Bronchial epithelial cell (primary cell): ENCODE results near the gene ACSL6. TPM values are rescaled to one million over a fixed set of nuclear protein-coding genes. Genes with fewer than 3 reads are reported as not detected.

ENCODE experiments used
- DNase-seq: peaks from one replicate; pipeline ENCODE4 v3.0.0-alpha.2; 2010; ENCODE audit warnings: low read depth
- FAIRE-seq: peaks from 2 replicates; lab custom pipeline; 2011; peaks lifted over from hg19 to GRCh38; lab: Jason Lieb, UNC
- H3K27me3 ChIP-seq: 2 replicates; pipeline ENCODE4 v1.5.1; 2011; ENCODE audit warnings: low read length; ENCODE audit not compliant: control insufficient read depth, insufficient read depth
- H3K36me3 ChIP-seq: 2 replicates; pipeline ENCODE4 v1.5.1; 2011; ENCODE audit warnings: low read length; ENCODE audit not compliant: control insufficient read depth, insufficient read depth
- H3K4me3 ChIP-seq: 2 replicates; pipeline ENCODE4 v1.5.1; 2011; ENCODE audit warnings: mild to moderate bottlenecking, low read depth, low read length, control low read depth
- total RNA-seq: library from RNA; depleted of rRNA; stranded (reverse); fragments of >200 nt; gene quantifications from 2 replicates; pipeline ENCODE4 v1.2.1, GENCODE V29; 2014
- TF ChIP-seq, protein P1 (sequence below): IDR thresholded peaks from 2 replicates; pipeline ENCODE4 v1.5.1; 2011; ENCODE audit warnings: mild to moderate bottlenecking, moderate library complexity, low read length, control low read depth, inconsistent platforms; ENCODE audit not compliant: insufficient read depth, severe bottlenecking

The ACSL6 gene, protein sequence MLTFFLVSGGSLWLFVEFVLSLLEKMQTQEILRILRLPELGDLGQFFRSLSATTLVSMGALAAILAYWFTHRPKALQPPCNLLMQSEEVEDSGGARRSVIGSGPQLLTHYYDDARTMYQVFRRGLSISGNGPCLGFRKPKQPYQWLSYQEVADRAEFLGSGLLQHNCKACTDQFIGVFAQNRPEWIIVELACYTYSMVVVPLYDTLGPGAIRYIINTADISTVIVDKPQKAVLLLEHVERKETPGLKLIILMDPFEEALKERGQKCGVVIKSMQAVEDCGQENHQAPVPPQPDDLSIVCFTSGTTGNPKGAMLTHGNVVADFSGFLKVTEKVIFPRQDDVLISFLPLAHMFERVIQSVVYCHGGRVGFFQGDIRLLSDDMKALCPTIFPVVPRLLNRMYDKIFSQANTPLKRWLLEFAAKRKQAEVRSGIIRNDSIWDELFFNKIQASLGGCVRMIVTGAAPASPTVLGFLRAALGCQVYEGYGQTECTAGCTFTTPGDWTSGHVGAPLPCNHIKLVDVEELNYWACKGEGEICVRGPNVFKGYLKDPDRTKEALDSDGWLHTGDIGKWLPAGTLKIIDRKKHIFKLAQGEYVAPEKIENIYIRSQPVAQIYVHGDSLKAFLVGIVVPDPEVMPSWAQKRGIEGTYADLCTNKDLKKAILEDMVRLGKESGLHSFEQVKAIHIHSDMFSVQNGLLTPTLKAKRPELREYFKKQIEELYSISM
- 0.13 and 0.26 TPM in 2 replicates for total RNA-seq

DNA sequence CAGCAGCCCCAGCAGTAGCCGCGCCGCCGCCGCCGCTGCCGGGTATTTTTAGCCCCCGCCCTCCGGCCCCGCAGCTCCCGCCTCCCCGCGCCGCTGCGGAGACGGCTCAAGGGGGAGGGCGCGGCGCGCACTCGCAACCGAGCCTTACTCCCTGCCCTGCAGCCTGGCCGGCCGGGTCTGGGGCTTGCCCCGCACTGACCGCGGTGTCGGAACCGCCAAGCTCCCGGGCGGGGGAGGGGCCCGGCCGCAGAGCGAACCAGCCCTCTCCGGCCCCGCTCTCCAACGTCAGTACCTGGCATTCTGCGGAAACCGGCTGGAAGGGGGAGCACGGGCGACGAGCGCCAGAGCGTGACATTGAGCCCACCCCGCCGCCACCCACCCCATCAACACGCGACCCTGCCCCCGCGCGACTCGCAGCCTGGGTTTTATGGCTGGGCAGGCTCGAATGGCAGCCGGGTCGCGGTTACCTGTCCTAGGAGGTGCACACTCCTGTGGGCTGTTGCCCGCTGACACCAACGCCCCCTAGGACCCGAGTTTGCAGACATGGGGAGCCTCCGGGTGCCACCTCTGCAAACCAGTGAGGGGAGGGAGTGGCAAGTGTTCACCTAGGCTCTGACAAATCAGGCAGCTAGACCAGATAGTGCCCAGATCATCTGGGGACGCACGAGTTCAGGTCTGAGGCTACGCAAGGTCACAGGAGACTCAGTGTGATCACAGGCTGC lies at the start of gene ACSL6:
Gene ACSL6, minus strand, starts transcription at position 37 of the 722 bp plus-strand sequence. CDS start 105 bp downstream, outside the sequence.
- H3K27me3 ChIP-seq: peaks cover 14% of the 10 kb centered on the region
- FAIRE-seq (no peak), DNase-seq (no peak)
- no peaks in the 10 kb centered on the region for H3K36me3 ChIP-seq
- H3K4me3 ChIP-seq: peak within 1 kb of the TSS; percentile 40
- TF ChIP-seq, protein P1, sequence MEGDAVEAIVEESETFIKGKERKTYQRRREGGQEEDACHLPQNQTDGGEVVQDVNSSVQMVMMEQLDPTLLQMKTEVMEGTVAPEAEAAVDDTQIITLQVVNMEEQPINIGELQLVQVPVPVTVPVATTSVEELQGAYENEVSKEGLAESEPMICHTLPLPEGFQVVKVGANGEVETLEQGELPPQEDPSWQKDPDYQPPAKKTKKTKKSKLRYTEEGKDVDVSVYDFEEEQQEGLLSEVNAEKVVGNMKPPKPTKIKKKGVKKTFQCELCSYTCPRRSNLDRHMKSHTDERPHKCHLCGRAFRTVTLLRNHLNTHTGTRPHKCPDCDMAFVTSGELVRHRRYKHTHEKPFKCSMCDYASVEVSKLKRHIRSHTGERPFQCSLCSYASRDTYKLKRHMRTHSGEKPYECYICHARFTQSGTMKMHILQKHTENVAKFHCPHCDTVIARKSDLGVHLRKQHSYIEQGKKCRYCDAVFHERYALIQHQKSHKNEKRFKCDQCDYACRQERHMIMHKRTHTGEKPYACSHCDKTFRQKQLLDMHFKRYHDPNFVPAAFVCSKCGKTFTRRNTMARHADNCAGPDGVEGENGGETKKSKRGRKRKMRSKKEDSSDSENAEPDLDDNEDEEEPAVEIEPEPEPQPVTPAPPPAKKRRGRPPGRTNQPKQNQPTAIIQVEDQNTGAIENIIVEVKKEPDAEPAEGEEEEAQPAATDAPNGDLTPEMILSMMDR: no peak

DNA sequence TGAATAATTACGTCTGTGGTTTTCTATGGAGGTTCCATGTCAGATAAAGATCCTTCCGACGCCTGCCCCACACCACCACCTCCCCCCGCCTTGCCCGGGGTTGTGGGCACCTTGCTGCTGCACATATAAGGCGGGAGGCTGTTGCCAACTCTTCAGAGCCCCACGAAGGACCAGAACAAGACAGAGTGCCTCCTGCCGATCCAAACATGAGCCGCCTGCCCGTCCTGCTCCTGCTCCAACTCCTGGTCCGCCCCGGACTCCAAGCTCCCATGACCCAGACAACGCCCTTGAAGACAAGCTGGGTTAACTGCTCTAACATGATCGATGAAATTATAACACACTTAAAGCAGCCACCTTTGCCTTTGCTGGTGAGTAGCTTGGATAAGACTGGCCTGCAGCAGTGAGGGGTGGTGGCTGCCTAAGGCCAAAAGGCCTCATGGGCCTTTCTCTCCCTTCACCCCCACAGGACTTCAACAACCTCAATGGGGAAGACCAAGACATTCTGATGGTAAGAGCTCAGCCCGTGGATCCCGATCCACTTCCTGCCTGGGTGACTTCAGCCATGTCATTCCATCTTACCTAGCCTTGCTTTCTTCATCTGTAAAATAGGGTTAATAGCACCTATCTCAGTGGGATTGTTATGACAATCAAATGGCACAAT lies 49.2 kb upstream of the ACSL6 start, which contains the start of gene IL3:
Gene IL3, plus strand, starts transcription at position 155 of the 661 bp plus-strand sequence. Its CDS starts 52 bp downstream, at position 207.
- Histone ChIP-seq H3K27me3 (no peaks in the 10 kb centered on the region), H3K36me3 (no peaks in the 10 kb centered on the region), H3K4me3 (no peak within 1 kb of the TSS)
- TF ChIP-seq, protein P1: no peak
- no peak for DNase-seq
- no peak for FAIRE-seq

DNA sequence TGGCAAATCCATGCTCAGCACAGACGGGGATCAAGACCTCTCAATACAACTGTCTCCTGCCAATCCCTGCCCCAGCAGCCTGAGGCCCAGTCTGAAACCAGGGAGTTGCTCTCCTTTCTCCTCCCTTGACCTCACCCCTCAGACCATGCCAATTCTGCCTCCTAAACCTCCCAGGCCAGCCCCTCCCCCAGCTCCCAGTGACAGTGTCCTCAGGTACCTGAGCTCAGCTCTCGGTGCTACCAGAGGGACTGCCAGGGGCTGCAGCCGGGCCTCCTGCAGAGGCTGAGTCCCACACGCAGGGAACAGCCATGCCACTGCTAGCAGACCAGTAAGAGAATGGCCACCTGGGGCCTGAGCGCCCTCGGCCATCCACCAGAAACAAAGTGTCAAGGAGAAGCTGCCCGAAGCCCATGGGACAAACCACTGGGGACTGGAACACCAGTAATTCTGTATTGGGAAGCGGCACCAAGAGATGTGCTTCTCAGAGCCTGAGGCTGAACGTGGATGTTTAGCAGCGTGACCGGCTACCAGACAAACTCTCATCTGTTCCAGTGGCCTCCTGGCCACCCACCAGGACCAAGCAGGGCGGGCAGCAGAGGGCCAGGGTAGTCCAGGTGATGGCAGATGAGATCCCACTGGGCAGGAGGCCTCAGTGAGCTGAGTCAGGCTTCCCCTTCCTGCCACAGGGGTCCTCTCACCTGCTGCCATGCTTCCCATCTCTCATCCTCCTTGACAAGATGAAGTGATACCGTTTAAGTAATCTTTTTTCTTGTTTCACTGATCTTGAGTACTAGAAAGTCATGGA lies 48.4 kb upstream of the ACSL6 start:
- Histone ChIP-seq H3K4me3 (no peak overlapping the region), H3K27me3 (no peaks in the 10 kb centered on the region), H3K36me3 (no peaks in the 10 kb centered on the region)
- TF ChIP-seq, protein P1: no peak
- FAIRE-seq (no peak), DNase-seq (no peak)

DNA sequence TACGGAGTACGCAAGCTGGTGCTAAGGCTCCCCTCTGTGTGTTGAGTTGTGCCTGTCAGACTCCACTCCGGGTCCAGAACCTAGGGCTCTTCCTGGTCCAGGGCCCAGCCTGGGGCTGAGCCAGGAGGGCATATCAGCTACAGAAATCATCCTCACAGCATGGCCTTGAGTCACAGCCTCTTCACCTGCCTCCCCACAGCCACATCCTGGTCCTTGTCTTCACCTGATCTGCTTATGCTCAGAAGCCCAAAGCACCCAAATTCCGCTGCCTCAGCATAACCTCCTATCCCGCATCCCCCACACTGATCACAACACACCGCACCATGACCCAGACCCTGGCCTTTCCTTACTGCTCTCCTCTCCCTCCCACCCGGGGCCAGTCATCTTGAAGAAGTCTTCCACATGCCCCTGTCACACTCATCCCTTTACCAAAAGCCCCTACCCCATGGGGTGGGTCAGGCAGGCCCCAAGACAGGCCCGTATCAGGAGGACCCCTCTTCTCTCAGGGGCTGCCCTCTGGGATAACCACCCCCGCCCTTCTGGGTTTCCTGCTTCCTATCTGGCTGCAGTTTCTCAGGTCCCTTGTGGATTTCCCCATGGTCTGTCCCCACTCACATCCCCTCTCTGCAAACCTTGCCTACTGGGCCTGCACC lies 47.7 kb upstream of the ACSL6 start:
- no peak for FAIRE-seq
- Histone ChIP-seq H3K36me3 (no peaks in the 10 kb centered on the region), H3K27me3 (no peaks in the 10 kb centered on the region)

More for the DNA sequence above, 47.7 kb upstream of the ACSL6 start:
- no peak overlapping the region for H3K4me3 ChIP-seq
- no peak for DNase-seq
- TF ChIP-seq, protein P1: no peak
